Activated T-helper 9 cell treated with anti-CD3 and anti-CD28 coated beads, Interleukin-2, amount 50 U/mL, for 16 hours (primary cell): ENCODE data around the gene MTURN.

ENCODE experiments used
- DNase-seq: peaks from one replicate; pipeline ENCODE4 v3.0.0-alpha.2; 2020; ENCODE audit warnings: low read depth

MTURN gene

DNA sequence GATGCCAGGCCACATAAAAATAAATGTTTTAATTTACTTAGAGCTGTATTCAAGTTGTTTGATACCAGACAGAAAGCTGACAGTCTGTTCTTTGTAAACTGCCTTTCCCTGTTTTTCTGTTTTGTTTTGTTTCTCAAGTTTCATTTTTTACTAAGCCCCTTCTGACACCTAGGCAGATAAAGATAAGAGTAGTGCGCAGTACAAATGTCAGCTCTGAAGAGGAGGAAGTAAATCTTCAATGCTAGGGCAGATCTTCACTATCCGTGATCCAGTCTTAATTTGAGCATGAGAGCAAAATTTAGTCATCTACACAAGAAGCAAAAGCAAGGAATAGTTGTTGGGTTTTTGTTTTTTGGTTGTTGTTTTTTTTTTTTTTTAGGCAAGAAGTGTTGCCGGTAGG is 27.3 kb downstream of the MTURN start:
- DNase-seq: no peak

DNA sequence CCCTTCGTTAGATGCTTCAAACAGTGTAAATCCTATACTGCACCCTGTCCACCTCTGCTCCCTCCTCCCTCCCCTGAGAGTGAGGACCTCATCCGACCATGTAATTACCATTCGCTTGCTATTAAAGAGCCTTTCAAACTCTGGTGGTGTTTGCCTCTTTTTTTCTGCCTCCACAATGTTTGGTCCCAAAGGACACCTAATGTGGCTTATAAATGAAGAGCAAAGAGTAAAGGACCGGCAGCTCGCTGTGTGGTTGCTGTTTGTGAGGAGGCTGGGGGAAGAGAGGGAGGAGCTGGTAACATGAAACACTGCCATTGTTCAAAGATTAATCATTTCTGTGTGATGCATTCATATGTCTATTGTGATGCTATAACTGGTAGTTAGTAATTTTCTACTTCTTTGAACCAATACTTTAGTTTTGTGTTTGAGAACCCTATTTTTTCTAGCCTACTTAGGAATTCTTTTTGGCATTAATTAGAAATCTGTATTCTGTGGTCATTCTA is 27.9 kb downstream of the MTURN start:
- DNase-seq: no peak

DNA sequence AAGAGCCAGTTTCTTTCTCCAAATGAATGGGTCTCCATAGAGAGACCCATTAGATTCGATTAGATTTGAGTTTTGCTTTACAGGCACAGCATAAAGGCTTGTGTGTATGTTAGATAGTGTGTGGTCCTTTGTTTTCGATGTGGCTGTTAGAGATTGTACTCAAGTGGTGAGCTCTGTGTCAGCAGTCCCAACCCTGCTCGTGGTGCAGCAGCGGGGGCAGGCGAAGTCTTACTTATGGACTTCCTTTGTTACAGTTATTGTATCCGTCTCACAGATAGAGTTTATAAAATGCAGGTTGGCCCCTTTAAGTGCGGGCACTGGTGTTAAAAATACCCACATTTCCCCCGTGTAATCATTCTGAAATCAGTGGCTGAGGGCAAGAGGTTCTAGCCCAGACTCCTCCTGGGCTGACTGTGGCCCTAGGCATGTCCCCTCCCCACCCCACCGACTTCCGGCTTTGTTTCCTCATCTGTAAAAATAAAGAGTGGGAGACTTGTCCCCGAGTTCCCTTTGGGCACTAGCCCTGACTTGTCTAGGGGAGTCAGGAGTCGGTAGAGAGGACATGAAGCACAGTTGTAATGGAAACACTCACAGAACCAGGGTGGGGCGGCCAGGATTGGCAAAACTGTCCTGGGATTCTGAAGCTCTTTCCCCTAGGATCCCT is 28.6 kb downstream of the MTURN start:
- DNase-seq: no peak

DNA sequence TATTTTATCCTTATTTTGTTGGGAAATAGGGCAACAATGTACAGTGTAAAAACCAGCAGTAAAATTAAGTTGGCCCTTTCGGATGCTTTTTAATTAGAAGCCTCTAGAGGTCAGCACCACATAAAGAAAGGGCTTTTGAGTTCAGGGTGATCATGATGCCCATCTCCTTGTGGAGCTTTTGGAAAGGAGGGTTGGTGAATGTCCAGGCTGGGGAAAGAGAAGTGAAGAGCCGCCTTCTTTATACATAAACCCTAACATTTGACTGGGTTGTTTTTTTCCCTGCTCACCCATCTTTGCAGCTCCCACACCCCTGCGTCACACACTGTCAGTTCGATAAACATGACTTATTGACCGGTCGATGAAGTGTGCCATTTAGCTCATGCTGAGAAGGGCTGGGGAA is 29.8 kb downstream of the MTURN start:
- no peak for DNase-seq

DNA sequence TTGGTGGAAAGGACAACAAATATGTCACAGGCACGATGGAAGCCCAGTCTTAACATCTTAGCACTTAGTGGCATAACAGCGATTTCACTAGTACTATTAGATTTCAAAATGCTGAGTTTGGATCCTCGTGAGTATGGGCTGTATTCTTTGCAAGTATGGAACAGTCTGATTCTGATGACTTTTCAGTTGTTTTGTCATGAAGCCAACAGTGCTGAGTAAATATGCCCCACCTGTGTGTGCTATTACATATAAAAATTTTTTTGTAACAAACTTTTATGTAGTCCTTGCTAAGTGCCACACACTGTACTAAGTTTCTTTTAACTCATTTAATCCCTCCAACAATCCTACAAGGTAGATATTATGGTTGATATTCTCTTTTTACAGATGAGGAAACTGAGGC is 30.8 kb downstream of the MTURN start:
- DNase-seq: no peak

DNA sequence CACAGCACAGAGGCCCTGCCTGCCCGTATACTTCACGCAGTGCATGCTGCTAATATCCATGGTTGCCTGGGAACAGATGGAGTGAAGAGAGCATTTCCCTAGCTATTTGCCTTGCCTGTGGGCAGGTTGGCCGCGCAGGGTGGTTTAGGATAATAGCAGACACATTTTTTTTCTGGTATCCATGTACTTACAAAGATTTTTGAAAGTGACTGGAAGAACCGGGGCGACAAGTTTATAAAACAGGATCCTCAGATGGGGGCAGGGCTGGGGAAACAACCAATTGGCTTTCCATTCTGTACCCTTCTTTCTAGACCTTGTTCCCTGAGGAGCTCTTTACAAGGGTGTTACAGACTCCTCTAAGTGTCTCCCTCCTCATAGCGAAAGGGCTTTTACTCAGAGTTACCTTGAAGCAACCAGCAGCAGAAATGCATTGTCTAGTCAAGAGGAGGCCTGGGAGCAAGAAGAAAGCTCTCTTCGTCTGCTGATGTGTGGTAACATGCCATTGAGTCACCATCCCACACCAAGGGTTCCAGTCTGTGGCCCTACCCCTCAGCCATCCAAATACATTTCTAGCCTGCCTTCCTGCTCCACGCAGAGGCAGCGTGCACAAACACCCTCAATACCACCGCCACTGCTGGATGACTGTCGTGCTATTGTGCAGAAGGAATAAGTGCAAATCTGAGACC is 31.5 kb downstream of the MTURN start:
- DNase-seq: no peak

DNA sequence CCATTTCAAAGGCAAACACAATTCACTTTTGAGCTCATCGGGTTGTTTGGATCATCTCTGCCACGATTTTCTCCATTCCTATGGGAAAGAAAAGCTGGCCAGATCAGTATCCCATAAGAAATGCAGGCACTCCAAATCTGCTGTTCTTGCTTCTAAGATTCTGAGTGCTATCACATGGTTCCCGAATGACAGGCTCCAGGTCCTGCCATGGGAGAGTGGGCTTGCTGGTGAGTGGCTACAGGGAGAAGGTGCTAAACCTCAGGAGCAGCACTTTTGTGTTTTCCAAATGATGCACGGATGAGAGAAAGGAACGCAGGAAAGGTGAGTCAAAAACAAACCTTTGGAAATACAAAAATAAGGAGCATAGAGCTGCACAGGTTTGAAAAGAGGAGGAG is 32.1 kb downstream of the MTURN start:
- DNase-seq: no peak

DNA sequence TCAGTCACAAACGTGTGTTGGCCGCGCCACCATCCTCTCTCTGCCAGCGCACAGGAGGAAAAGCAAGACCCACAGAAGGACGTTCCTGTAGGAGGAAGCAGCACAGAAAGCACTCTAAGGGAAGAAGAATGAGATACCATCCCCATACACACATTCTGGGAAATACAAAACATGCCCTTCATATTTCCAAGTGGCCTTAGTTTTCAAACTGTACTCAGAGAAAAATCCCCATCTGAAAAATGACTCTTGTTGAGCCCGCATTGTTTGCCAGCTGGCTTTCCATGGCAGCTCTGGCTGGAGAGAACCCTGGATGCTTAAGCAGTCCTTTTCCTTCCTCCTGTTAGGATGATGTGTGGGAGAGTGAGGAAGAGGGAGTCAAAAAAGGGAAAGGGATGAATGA is 33.1 kb downstream of the MTURN start:
- no peak for DNase-seq

DNA sequence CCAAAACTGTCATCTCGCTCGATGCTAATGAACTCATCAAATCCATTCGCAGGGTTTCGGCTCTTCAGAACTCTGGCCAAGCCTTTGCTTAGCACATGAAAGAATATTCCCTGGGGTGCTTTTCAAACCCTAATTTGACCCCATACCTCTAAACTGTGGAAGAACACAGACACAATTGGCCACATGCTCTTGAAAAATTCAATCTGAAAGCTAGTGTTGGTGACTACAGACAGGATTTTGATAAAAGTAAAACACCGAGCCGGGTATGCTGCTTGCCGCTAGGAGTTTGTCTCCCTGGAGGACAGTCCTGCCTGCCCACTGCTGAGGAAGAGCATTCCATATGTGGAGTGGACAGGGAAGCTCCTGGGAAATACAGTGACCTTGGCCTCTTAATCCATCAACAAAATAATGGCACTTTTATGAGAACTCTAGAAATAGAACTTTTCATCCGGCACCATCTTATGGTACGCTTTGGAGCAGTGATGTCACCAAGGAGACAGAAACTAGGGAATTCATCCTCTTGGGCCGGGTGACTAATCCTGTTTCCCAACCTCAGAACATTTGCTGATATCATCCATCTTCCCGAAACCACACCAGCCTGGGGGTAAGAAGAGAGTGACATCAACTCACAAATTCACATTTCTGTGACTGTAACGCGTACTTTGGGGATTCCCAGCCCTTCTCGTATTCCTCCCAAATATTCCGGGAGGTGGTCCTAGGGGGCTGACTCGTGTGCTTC is 34.2 kb downstream of the MTURN start:
- no peak for DNase-seq

DNA sequence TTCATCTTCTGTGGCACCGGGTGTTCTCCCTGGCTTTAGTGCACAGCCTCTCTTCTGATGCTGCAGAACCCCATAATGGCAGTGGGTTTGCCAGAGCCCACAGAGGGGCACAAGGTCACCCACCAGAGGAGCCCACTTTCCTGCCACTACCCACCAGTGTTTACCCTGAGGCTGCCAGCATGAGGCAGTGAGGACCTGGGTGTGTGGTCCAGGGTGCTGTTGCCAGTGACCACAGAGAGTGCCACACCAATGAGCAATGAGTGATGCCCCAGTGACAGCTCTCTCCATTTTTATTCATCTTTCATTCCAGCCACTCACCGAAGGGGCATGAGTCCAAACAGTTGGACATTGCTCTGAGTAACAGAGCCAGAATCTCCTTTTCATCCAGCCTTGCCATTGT is 34.8 kb downstream of the MTURN start:
- DNase-seq: no peak

DNA sequence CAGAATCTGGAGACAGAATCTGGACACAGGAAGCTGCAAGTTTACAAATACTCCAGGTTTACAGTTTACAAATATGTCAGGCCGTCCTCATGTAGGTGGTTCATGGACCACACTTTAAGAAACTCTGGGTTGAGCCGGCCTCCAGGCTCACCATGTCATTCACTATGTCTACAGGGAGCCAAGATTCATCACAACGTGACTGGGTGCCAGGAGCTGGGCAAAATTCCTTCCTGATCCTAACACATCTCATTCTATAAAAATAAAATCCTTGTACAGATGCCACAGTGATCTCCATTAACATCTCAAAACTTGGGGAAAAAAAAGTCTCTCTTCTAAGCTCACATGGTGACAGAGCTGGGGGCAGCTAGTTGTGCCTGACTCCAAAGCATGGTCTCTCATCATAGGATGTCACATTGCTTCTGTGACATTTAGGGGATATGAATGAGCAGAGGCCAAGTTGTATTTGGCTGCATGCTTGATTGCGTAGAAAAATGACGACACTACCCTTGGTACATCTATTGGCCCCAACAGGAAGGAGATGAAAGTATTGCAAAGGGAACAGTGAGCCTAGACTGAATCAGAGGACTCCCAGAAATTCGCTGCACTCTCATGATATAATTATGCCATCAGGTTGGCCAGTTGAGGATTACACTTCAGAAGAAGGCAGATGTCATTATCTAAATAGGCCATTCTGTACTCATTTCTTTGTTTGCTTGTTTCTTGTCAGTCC is 35.9 kb downstream of the MTURN start:
- no peak for DNase-seq

DNA sequence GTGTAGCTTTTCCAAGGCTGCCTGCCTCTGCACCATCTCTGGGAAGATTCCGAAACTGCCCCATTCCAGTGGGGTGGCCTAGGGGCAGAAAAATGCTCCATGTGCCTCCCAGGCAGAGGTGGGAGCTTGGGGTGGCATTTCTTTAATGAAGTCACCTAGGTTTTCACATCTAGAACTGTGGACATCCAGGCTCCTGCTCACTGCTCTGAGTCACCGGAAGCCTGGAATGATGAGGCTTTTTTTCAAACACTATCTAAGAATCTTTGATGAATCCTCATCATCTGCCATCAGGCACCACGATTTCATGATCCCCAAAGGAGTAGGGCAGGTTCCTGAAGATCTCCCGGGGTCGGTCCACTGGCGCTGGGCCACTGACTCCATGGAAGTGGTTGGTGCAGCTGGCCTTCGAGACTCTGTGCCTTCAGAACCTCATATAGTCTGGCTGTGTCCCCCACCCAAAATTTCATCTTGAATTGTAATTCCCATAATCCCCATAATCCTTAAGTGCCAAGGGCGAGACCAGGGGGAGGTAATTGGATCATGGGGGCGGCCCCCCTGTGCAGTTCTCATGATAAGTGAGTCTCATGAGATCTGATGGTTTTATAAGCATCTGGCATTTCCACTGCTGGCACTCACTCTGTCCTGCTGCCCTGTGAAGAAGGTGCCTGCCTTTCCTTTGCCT is 37.1 kb downstream of the MTURN start:
- DNase-seq: no peak

DNA sequence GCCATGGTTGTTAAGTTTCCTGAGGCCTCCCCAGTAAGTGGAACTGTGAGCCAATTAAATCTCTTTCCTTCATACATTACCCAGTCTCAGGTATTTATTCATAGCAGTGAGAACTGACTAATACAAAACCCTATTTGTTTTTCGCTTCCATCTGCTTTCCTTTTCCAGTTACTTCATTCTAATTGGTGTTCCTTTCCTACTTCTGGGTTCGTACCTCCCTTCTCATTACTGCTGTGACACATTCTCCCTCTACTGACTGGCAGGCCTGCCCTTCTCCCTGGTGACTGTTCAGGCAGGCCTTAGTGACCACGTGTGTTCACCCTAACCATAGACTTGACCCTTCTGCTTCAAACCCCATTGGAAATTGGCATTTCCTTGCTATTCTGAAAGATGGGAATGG is 37.7 kb downstream of the MTURN start:
- DNase-seq: no peak

DNA sequence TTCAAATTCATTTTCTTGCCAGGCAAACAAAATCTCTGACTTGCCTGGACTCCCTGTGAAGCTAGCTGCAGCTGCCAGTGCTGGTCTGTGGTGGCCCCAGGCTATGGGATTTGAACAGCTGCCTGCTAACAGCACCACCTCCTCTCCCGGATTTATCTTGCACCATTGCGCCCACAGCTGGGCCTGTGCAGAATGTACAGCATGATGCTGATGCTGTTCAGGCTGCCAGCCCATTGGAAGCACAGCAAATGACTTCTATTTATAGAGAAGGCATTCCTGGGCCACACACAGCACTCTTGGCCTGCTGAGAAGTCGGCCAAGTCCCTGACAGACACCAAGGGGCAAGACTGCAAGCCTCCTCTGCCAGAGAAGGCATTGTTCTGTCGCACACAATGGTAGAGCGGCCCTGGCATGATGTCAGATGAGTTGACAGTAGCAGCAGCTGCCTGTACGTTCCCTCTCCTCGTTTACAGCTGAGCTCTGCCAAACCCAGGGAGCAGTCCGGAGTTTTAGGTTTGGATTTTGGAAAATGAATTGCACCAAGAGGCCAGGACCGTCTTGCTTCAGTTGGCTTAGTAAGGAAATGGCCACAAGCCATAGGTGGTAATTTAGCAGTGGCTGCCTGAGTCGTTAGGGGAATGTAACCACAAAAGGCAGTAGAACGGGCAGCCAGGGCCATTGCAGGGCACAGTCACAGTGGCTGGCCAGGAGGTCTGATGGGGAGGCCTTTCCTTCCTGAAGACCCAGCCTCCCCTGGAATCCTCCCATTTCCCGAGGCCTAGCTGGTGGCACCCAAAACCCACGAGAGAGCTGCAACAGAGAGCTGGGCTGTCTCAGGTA is 38.5 kb downstream of the MTURN start:
- DNase-seq: no peak

DNA sequence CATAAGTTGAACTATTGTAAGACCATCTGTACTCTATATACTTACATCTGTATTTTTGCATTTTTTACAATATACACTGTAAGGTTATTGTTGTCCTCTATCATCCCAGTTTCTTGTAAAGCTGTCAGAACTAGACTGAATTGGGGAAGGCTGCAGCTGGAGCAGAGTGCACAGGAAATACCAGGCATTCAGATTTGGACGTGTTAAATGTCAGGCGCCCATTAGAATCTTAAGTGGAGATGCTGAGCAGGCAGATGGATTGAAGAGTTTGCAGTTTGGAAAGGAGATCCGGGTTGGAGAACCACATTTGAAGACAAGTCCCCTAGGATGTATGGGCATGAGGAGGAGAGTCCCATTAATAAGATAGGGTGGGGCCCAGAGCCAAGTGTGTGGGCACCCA is 40.4 kb downstream of the MTURN start:
- DNase-seq: no peak

DNA sequence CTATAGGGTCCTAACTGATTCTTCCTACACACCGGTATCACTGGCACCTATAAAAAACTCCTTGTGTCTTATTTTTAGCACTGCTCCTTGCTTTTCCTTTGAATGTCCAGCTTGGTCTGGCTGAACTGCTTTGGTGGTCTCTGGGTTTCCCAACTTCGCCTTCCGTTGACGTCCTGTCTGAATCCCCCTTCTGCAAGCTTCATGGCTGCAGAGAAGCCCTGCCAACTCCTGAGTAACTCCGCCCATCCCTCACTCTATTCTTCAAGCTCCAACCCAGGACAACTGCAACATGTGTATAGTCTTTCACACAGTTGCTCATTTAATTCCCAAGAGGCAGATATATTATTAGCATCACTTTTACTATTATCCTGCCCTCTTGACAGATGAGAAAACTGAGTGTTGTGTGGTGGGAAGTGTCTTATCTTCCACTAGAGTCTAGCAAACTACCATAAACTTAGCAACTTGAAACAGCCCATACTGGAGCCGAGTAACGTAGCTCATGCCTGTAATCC is 40.9 kb downstream of the MTURN start:
- DNase-seq: no peak

DNA sequence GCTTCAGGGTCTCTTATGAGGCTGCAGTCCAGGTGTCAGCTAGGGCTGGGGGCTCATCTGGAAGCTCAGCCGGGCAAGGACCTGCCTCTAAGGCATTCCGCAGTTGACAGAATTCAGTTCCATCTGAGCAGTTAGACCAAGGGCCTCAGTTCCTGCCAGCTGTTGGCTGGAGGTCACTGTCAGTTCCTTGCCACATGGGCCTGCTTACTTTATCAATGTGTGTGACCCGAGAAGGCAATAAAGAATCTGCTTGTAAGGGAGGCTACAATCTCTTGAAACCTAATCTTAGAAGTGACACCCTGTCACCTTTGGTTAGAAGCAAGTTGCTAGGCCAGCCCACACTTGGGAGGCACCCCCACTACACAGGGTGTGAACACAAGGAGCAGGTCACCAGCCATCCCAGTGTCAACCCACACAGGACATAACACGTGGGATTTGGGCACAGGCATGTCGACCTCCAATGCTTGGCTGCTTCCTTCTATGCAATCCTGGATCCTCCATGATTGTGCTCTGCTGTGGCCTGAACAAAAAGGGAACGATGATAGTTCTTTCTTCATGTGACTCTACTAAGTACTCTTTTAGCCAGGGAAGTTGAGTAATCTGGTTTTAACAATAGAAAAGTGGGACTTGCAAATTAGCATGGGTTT is 41.8 kb downstream of the MTURN start:
- no peak for DNase-seq

DNA sequence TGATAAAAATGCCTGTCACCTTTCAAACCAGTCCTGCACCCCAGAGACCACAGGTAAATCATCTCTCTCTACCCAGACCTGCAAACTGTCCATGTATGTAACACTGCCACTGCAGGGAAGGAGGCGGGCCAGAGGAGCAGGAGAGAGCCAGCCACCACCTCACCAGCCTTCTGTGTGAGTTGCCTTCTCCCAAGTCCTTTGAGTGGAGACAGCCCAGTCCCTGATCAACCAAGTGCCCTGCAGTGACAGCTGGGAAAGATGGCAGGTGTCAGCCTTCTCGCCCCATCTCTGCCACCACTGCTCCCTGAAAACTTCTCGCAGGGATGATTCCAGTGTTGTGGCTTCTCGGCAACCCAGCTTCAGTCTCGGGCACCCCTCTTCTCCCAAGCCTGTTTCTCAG is 42.4 kb downstream of the MTURN start:
- no peak for DNase-seq

DNA sequence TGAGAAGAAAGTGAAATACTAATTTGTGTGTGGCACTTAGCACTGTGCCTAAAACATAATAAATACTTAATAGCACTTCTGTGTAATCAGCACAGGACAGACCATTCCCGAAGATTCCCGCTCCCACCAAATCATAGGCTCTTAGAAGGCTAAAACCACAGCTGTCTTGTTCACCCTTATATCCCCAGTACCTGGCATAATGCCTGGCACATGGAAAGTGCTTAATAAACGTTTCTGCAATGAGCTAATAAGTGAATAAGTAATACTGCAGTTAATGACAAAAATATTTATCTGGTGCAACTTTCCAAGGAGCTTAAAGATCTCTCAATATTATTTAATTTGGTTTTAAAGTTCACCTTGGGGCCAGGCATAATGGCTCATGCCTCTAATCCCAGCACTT is 43.2 kb downstream of the MTURN start:
- no peak for DNase-seq

DNA sequence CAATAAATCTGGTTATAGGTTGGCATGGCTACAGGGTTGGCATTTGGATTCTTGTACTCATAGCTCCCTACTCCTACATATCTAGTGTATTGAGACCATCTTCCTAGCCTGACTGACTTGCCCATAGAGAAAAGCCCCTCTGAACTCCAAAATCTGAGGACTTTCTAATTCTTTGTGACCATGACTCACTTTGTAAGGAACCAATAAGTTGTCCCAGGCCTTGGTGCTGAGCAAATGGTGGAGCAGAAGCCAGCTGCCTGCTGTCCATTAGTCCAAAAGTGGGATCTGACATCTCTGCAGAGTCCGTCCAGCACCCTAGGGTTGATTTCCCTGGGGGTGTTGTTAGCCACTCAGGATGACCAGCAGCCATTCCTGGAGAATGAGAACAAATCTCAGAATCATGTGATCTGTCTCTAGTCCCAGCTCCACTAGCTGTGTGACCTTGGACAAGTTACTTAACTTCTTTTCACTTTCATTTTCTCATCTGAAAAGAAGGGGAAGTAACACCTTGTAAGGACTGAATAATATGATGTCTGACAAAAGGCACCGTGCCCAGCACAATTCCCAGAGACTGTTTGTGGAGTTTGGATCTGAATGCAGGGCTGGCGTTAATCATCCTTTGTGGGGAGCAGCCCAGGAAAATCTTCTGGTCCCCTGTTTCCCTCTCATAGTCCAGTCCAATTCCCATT is 44.1 kb downstream of the MTURN start:
- no peak for DNase-seq
